Measurements from ENCODE around the gene GMDS. TPM values are rescaled to one million over a fixed set of nuclear protein-coding genes. Genes with fewer than 3 reads are reported as not detected.

The GMDS gene
- total and polyA plus RNA-seq, 2 experiments from 2014 or later, result 3.0 to 12.6 TPM

DNA sequence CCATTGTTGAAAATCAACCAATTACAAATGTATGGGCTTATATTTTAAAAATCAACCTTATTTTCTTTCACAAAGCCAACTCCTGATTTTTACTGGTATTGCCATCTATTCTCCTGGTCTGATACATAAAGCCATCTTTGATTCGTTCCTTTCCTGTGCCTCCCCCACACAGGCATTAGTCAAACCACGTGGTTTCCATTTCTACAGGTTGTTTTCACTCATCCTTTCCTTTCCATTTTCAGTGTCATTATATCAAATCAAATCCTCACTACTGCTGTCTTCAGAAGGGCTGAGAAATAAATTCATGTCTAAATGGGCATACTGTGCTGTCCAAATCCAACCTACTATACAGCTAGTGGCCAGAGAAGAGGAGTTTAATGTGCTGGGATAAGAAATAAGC lies 354.4 kb downstream of the GMDS start:
- no peaks in the 10 kb centered on the region for H4K20me1 ChIP-seq (ENCODE audit: insufficient read depth)
- no peaks in the 10 kb centered on the region for H3K9me3 ChIP-seq (ENCODE audit: low read depth)
- no peaks in the 10 kb centered on the region for H3K79me2 ChIP-seq (ENCODE audit: insufficient read depth)
- in situ Hi-C loops (cut with MboI), result no loop called here
- no peaks in the 10 kb centered on the region for H3K27me3 ChIP-seq (replicated peaks; ENCODE audit: insufficient read depth)
- no peak overlapping the region for H3K4me3 ChIP-seq
- no peak for TF ChIP-seq EZH2 (IDR thresholded peaks at IDR 0.05; ENCODE audit: insufficient read depth, poor library complexity, severe bottlenecking)
- TF ChIP-seq EZH2phosphoT487 (IDR thresholded peaks at IDR 0.05; ENCODE audit: insufficient read depth, low read depth), result no peak
- no peak overlapping the region for H2AFZ ChIP-seq
- H3K4me2 ChIP-seq (ENCODE audit: unreplicated experiment), result no peak overlapping the region
- H3K36me3 ChIP-seq (ENCODE audit: low read depth), result no peaks in the 10 kb centered on the region
- no peaks in the 10 kb centered on the region for H3F3A ChIP-seq (ENCODE audit: insufficient read depth)
- H3K27ac ChIP-seq, result no peak overlapping the region
- no peak for DNase-seq
- H3K9ac ChIP-seq, result no peak overlapping the region
- no peaks in the 10 kb centered on the region for H3K4me1 ChIP-seq (ENCODE audit: insufficient read depth)
- 76 to 83% methylated on average over 2 of the region's 2 CpGs for WGBS, 2 experiments (ENCODE audit: low coverage in 1 of 2, low lambda C conversion rate in 2 of 2, missing lambda C conversion rate in 2 of 2)
- H3K9me2 ChIP-seq (ENCODE audit: insufficient read depth), result no peaks in the 10 kb centered on the region

DNA sequence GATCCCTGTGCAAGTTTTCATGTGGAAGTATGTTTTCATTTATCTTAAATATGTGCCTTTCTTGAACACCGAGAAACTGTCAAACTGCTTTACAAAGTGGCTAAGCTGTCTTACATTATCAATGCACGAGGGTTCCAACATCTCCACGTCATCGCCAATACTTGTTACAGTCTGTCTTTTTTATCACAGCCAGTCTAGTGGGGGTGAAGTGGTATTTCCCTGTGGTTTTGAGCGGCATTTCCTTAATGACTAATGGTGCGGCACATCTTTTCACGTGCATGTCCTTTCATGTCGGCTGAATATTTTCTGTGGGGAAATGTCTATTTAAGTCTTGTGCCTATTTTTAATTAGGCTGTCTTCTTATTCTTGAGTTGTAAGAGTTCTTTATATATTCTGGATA lies 355.3 kb downstream of the GMDS start:
- TF ChIP-seq EZH2phosphoT487 (IDR thresholded peaks at IDR 0.05; ENCODE audit: insufficient read depth, low read depth), result no peak
- TF ChIP-seq EZH2 (IDR thresholded peaks at IDR 0.05; ENCODE audit: insufficient read depth, poor library complexity, severe bottlenecking), result no peak
- Histone ChIP-seq H3K4me2 (ENCODE audit: unreplicated experiment) (no peak overlapping the region), H2AFZ (no peak overlapping the region), H3K36me3 (ENCODE audit: low read depth) (no peaks in the 10 kb centered on the region), H3K27me3 (replicated peaks; ENCODE audit: insufficient read depth) (no peaks in the 10 kb centered on the region), H3K9me3 (ENCODE audit: low read depth) (no peaks in the 10 kb centered on the region), H3K4me3 (no peak overlapping the region), H3F3A (ENCODE audit: insufficient read depth) (no peaks in the 10 kb centered on the region), H4K20me1 (ENCODE audit: insufficient read depth) (no peaks in the 10 kb centered on the region), H3K4me1 (ENCODE audit: insufficient read depth) (no peaks in the 10 kb centered on the region), H3K79me2 (ENCODE audit: insufficient read depth) (no peaks in the 10 kb centered on the region), H3K9ac (no peak overlapping the region), H3K9me2 (ENCODE audit: insufficient read depth) (no peaks in the 10 kb centered on the region), H3K27ac (no peak overlapping the region)
- DNase-seq, result no peak
- in situ Hi-C loops (cut with MboI), result no loop called here
- 94% methylated on average over 8 of the region's 8 CpGs for WGBS, 2 experiments (ENCODE audit: low coverage in 1 of 2, low lambda C conversion rate in 2 of 2, missing lambda C conversion rate in 2 of 2)

DNA sequence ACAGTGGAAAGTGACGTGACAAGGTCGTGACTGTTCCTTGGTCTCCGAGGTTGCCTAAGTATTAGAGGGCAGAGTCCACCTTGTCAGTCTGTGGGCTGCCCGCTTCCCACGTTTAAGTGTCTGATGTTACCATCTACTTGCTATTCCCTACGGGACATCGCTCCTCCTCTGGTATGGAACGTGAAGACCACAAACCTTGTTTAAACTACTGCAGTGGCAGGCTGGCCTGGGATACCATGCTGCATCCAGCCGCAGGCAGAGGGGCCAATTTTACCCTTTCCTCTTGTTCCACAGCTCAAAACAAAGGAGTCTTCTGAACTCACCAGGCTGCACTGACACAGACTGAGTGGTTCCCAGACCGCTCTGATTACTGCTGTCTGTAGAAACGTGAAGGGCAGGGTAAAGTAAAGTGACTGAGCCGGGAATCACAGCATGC lies 359.8 kb downstream of the GMDS start:
- Histone ChIP-seq H3K4me2 (ENCODE audit: unreplicated experiment) (no peak overlapping the region), H3K27ac (no peak overlapping the region), H3K36me3 (ENCODE audit: low read depth) (no peaks in the 10 kb centered on the region), H3K9me2 (ENCODE audit: insufficient read depth) (no peaks in the 10 kb centered on the region), H3K79me2 (ENCODE audit: insufficient read depth) (no peaks in the 10 kb centered on the region), H2AFZ (no peak overlapping the region), H3K9me3 (ENCODE audit: low read depth) (no peaks in the 10 kb centered on the region), H3F3A (ENCODE audit: insufficient read depth) (no peaks in the 10 kb centered on the region), H3K27me3 (replicated peaks; ENCODE audit: insufficient read depth) (no peaks in the 10 kb centered on the region), H3K4me1 (ENCODE audit: insufficient read depth) (no peaks in the 10 kb centered on the region), H3K9ac (no peak overlapping the region), H3K4me3 (no peak overlapping the region), H4K20me1 (ENCODE audit: insufficient read depth) (no peaks in the 10 kb centered on the region)
- DNase-seq, result no peak
- in situ Hi-C loops (cut with MboI), result no loop called here
- TF ChIP-seq EZH2 (IDR thresholded peaks at IDR 0.05; ENCODE audit: insufficient read depth, poor library complexity, severe bottlenecking) (no peak), EZH2phosphoT487 (IDR thresholded peaks at IDR 0.05; ENCODE audit: insufficient read depth, low read depth) (no peak)
- WGBS, 2 experiments (ENCODE audit: low coverage in 1 of 2, low lambda C conversion rate in 2 of 2, missing lambda C conversion rate in 2 of 2), result 89 to 91% methylated on average over 12 of the region's 12 CpGs

DNA sequence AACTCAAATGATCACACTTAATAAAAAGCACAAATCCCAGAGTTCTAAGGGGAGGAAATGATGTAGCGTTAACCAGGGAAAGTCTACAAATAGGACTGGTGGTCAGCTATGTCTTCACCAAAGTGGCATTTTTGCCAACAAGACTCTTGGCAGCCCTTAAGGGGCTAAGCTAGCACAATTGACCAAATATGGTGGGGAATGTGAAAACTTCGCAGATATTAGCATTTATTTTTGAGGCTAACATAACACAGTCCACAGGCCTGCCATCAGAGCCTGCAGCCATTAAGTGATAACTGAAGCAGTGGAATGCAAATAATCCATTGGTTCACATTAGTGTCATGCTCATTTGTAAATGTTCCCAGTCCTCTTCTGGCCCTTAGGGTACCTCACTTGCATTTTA lies 361.1 kb downstream of the GMDS start:
- TF ChIP-seq EZH2phosphoT487 (IDR thresholded peaks at IDR 0.05; ENCODE audit: insufficient read depth, low read depth), result no peak
- TF ChIP-seq EZH2 (IDR thresholded peaks at IDR 0.05; ENCODE audit: insufficient read depth, poor library complexity, severe bottlenecking), result no peak
- H3F3A ChIP-seq (ENCODE audit: insufficient read depth), result no peaks in the 10 kb centered on the region
- 97 to 98% methylated on average over 2 of the region's 2 CpGs for WGBS, 2 experiments (ENCODE audit: low coverage in 1 of 2, low lambda C conversion rate in 2 of 2, missing lambda C conversion rate in 2 of 2)
- no peaks in the 10 kb centered on the region for H3K27me3 ChIP-seq (replicated peaks; ENCODE audit: insufficient read depth)
- H2AFZ ChIP-seq, result no peak overlapping the region
- H3K27ac ChIP-seq, result no peak overlapping the region
- in situ Hi-C loops (cut with MboI), result no loop called here
- H3K9me3 ChIP-seq (ENCODE audit: low read depth), result no peaks in the 10 kb centered on the region
- H3K9me2 ChIP-seq (ENCODE audit: insufficient read depth), result no peaks in the 10 kb centered on the region
- DNase-seq, result no peak
- no peaks in the 10 kb centered on the region for H3K36me3 ChIP-seq (ENCODE audit: low read depth)
- no peak overlapping the region for H3K4me2 ChIP-seq (ENCODE audit: unreplicated experiment)
- no peaks in the 10 kb centered on the region for H3K4me1 ChIP-seq (ENCODE audit: insufficient read depth)
- H3K9ac ChIP-seq, result no peak overlapping the region
- no peaks in the 10 kb centered on the region for H4K20me1 ChIP-seq (ENCODE audit: insufficient read depth)
- no peaks in the 10 kb centered on the region for H3K79me2 ChIP-seq (ENCODE audit: insufficient read depth)
- no peak overlapping the region for H3K4me3 ChIP-seq

DNA sequence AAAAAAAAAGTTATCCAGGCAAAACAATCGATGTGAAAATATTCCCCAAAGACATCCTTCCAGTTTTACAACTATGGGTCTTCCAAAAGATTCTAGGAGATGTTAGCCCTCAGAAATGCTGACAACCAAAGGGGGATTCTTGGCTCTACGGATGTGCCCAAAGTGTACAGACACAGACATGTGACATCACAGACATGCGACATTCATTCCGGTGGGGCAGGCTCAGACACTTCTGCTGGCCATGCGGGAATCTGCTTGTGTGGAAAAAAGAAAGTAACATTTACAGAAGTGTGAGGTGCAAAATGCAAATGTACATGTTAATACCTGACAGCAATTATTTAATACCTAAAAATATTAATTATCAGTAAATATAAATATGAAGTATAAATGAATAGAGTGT lies 367.1 kb downstream of the GMDS start:
- Histone ChIP-seq H3K4me1 (ENCODE audit: insufficient read depth) (no peaks in the 10 kb centered on the region), H3F3A (ENCODE audit: insufficient read depth) (no peaks in the 10 kb centered on the region), H3K27ac (no peak overlapping the region), H3K4me2 (ENCODE audit: unreplicated experiment) (no peak overlapping the region), H3K9me3 (ENCODE audit: low read depth) (no peaks in the 10 kb centered on the region), H2AFZ (no peak overlapping the region), H3K79me2 (ENCODE audit: insufficient read depth) (no peaks in the 10 kb centered on the region), H3K4me3 (no peak overlapping the region), H4K20me1 (ENCODE audit: insufficient read depth) (no peaks in the 10 kb centered on the region), H3K27me3 (replicated peaks; ENCODE audit: insufficient read depth) (no peaks in the 10 kb centered on the region), H3K9me2 (ENCODE audit: insufficient read depth) (no peaks in the 10 kb centered on the region), H3K36me3 (ENCODE audit: low read depth) (no peaks in the 10 kb centered on the region), H3K9ac (no peak overlapping the region)
- in situ Hi-C loops (cut with MboI), result no loop called here
- TF ChIP-seq EZH2 (IDR thresholded peaks at IDR 0.05; ENCODE audit: insufficient read depth, poor library complexity, severe bottlenecking), result no peak
- TF ChIP-seq EZH2phosphoT487 (IDR thresholded peaks at IDR 0.05; ENCODE audit: insufficient read depth, low read depth), result no peak
- DNase-seq, result no peak
- 96 to 98% methylated on average over 5 of the region's 5 CpGs for WGBS, 2 experiments (ENCODE audit: low coverage in 1 of 2, low lambda C conversion rate in 2 of 2, missing lambda C conversion rate in 2 of 2)
